ENCODE results near the gene NALCN. TPM values are rescaled to one million over a fixed set of nuclear protein-coding genes. Genes with fewer than 3 reads are reported as not detected.

NALCN gene
- total RNA-seq, 1 donor from 2014 or later: 0.12 TPM

- TF ChIP-seq, protein P1, sequence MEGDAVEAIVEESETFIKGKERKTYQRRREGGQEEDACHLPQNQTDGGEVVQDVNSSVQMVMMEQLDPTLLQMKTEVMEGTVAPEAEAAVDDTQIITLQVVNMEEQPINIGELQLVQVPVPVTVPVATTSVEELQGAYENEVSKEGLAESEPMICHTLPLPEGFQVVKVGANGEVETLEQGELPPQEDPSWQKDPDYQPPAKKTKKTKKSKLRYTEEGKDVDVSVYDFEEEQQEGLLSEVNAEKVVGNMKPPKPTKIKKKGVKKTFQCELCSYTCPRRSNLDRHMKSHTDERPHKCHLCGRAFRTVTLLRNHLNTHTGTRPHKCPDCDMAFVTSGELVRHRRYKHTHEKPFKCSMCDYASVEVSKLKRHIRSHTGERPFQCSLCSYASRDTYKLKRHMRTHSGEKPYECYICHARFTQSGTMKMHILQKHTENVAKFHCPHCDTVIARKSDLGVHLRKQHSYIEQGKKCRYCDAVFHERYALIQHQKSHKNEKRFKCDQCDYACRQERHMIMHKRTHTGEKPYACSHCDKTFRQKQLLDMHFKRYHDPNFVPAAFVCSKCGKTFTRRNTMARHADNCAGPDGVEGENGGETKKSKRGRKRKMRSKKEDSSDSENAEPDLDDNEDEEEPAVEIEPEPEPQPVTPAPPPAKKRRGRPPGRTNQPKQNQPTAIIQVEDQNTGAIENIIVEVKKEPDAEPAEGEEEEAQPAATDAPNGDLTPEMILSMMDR (IDR thresholded peaks at IDR 0.05; ENCODE audit: unreplicated experiment): no peak
- no peaks in the 10 kb centered on the region for H3K4me1 Mint-ChIP-seq (ENCODE audit: low read depth)
- no peak overlapping the region for H3K4me3 Mint-ChIP-seq (ENCODE audit: low read depth)
- H3K36me3 Mint-ChIP-seq (ENCODE audit: insufficient read depth): no peaks in the 10 kb centered on the region
- no peaks in the 10 kb centered on the region for H3K9me3 Mint-ChIP-seq (ENCODE audit: low read depth)
- DNase-seq (ENCODE audit: low spot score, unreplicated experiment): no peak
- no peaks in the 10 kb centered on the region for H3K27me3 Mint-ChIP-seq
- no peak overlapping the region for H3K27ac Mint-ChIP-seq
These were observed 226.0 kb downstream of the NALCN start for GRCh38 chr13:101190337-101190736.

GRCh38 chr13:101185606-101186005 is 230.7 kb downstream of the NALCN start:
- no peak for DNase-seq (ENCODE audit: low spot score, unreplicated experiment)
- Mint-ChIP-seq H3K27ac (no peak overlapping the region), H3K4me3 (ENCODE audit: low read depth) (no peak overlapping the region), H3K36me3 (ENCODE audit: insufficient read depth) (no peaks in the 10 kb centered on the region), H3K9me3 (ENCODE audit: low read depth) (no peaks in the 10 kb centered on the region), H3K27me3 (no peaks in the 10 kb centered on the region), H3K4me1 (ENCODE audit: low read depth) (no peaks in the 10 kb centered on the region)
- TF ChIP-seq, protein P1 (IDR thresholded peaks at IDR 0.05; ENCODE audit: unreplicated experiment): no peak

DNA sequence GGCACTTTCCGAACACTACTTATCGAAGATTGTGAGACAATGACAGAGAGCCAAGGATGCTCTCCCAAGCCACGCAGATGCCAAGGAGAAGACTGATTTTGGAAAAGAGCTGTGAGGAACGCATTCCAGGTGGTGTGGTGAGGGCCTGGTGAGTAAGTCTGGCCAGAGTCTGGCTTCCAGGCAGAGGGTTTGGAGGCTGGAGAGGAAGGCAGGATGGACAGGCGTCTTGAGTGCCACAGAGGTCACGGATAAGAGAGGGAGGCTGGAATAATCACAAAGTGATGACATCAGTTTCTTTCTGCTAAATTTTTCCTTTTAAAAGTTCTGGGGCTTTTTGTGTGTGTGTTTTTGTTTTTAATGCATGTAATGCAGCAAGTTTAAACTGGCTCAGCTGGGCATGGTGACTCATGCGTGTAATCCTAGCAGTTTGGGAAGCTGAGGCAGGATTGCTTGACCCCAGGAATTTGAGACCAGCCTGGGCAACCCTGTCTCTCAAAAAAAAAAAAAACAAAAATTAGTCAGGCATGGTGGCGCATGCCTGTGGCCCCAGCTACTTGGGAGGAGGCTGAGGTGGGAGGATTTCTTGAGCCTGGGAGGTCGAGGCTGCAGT is 235.1 kb downstream of the NALCN start:
- H3K27ac Mint-ChIP-seq: no peak overlapping the region
- H3K4me3 Mint-ChIP-seq (ENCODE audit: low read depth): no peak overlapping the region
- no peaks in the 10 kb centered on the region for H3K4me1 Mint-ChIP-seq (ENCODE audit: low read depth)
- no peaks in the 10 kb centered on the region for H3K27me3 Mint-ChIP-seq
- DNase-seq (ENCODE audit: low spot score, unreplicated experiment): no peak
- TF ChIP-seq, protein P1 (IDR thresholded peaks at IDR 0.05; ENCODE audit: unreplicated experiment): no peak
- H3K36me3 Mint-ChIP-seq (ENCODE audit: insufficient read depth): no peaks in the 10 kb centered on the region
- H3K9me3 Mint-ChIP-seq (ENCODE audit: low read depth): no peaks in the 10 kb centered on the region

GRCh38 chr13:101179021-101179420 is 237.3 kb downstream of the NALCN start:
- Mint-ChIP-seq H3K36me3 (ENCODE audit: insufficient read depth) (no peaks in the 10 kb centered on the region), H3K27me3 (no peaks in the 10 kb centered on the region), H3K4me3 (ENCODE audit: low read depth) (no peak overlapping the region), H3K4me1 (ENCODE audit: low read depth) (no peaks in the 10 kb centered on the region), H3K27ac (no peak overlapping the region), H3K9me3 (ENCODE audit: low read depth) (no peaks in the 10 kb centered on the region)
- no peak for DNase-seq (ENCODE audit: low spot score, unreplicated experiment)
- TF ChIP-seq, protein P1 (IDR thresholded peaks at IDR 0.05; ENCODE audit: unreplicated experiment): no peak

DNA sequence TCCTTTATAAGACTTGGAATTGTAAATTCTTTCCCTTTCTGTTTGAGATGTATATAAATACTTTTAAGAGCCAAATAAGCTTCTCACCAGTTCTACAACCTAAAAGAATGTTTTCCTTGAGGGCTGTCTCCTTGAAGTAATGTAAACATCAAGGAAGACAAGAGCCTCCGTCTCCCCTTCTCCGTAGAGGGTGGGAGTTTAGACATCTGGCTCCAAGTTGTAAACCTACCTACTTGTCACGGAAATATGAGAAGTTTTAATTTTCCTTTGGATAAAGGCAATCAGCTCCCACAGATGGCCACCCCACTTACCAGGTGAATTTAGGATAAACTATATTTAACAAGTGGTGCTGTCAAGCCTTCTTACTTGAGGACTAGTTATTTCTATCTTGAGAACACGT is 237.9 kb downstream of the NALCN start:
- Mint-ChIP-seq H3K4me1 (ENCODE audit: low read depth) (no peaks in the 10 kb centered on the region), H3K9me3 (ENCODE audit: low read depth) (no peaks in the 10 kb centered on the region), H3K36me3 (ENCODE audit: insufficient read depth) (no peaks in the 10 kb centered on the region), H3K4me3 (ENCODE audit: low read depth) (no peak overlapping the region), H3K27me3 (no peaks in the 10 kb centered on the region), H3K27ac (no peak overlapping the region)
- TF ChIP-seq, protein P1 (IDR thresholded peaks at IDR 0.05; ENCODE audit: unreplicated experiment): no peak
- no peak for DNase-seq (ENCODE audit: low spot score, unreplicated experiment)
